Measurements from ENCODE around the gene AKAP1.
"Not testable (repeated sequence)": the region's sequence is repeated elsewhere in the genome, so short reads cannot be mapped to it uniquely, and the experiment has no call there.

Gene AKAP1

GRCh38 chr17:57102122-57102521 lies 17.1 kb downstream of the AKAP1 start:
- Mint-ChIP-seq H3K4me3 (no peak overlapping the region), H3K36me3 (ENCODE audit: insufficient read depth) (peaks cover 1% of the 10 kb centered on the region), H3K4me1 (peaks cover 15% of the 10 kb centered on the region), H3K27ac (ENCODE audit: low read depth) (no peak overlapping the region), H3K27me3 (no peaks in the 10 kb centered on the region), H3K9me3 (no peaks in the 10 kb centered on the region)
- no peak for DNase-seq (ENCODE audit: low spot score in 2 of 2)
- ATAC-seq (replicated peaks; ENCODE audit: extremely low read depth, poor library complexity, severe bottlenecking) = no peak

- not testable (repeated sequence) for H3K36me3 Mint-ChIP-seq (ENCODE audit: insufficient read depth); H3K27me3 Mint-ChIP-seq; H3K9me3 Mint-ChIP-seq; DNase-seq (ENCODE audit: low spot score in 2 of 2); ATAC-seq (replicated peaks; ENCODE audit: extremely low read depth, poor library complexity, severe bottlenecking); H3K27ac Mint-ChIP-seq (ENCODE audit: low read depth); H3K4me3 Mint-ChIP-seq
- peaks cover 15% of the 10 kb centered on the region for H3K4me1 Mint-ChIP-seq
These were observed 17.6 kb downstream of the AKAP1 start for GRCh38 chr17:57102660-57103059.

- Mint-ChIP-seq H3K36me3 (ENCODE audit: insufficient read depth) (peaks cover 3% of the 10 kb centered on the region), H3K4me1 (peaks cover 1% of the 10 kb centered on the region), H3K27me3 (no peaks in the 10 kb centered on the region), H3K4me3 (no peak overlapping the region), H3K27ac (ENCODE audit: low read depth) (no peak overlapping the region), H3K9me3 (no peaks in the 10 kb centered on the region)
- no peak for DNase-seq (ENCODE audit: low spot score in 2 of 2)
- no peak for ATAC-seq (replicated peaks; ENCODE audit: extremely low read depth, poor library complexity, severe bottlenecking)
These were observed 19.6 kb downstream of the AKAP1 start for GRCh38 chr17:57104461-57105175.

- DNase-seq (ENCODE audit: low spot score in 2 of 2) = no peak
- H3K36me3 Mint-ChIP-seq (ENCODE audit: insufficient read depth) = peaks cover 3% of the 10 kb centered on the region
- no peaks in the 10 kb centered on the region for H3K27me3 Mint-ChIP-seq
- no peaks in the 10 kb centered on the region for H3K4me1 Mint-ChIP-seq
- H3K9me3 Mint-ChIP-seq = no peaks in the 10 kb centered on the region
- no peak overlapping the region for H3K4me3 Mint-ChIP-seq
- no peak overlapping the region for H3K27ac Mint-ChIP-seq (ENCODE audit: low read depth)
- ATAC-seq (replicated peaks; ENCODE audit: extremely low read depth, poor library complexity, severe bottlenecking) = no peak
These were observed 20.5 kb downstream of the AKAP1 start for GRCh38 chr17:57105591-57105990.

- no peaks in the 10 kb centered on the region for H3K4me1 Mint-ChIP-seq
- peak overlapping the region; percentile 23 for H3K27ac Mint-ChIP-seq (ENCODE audit: low read depth)
- peaks cover 3% of the 10 kb centered on the region for H3K36me3 Mint-ChIP-seq (ENCODE audit: insufficient read depth)
- no peak for DNase-seq (ENCODE audit: low spot score in 2 of 2)
- no peak overlapping the region for H3K4me3 Mint-ChIP-seq
- H3K9me3 Mint-ChIP-seq = no peaks in the 10 kb centered on the region
- no peaks in the 10 kb centered on the region for H3K27me3 Mint-ChIP-seq
- no peak for ATAC-seq (replicated peaks; ENCODE audit: extremely low read depth, poor library complexity, severe bottlenecking)
These were observed 21.2 kb downstream of the AKAP1 start for GRCh38 chr17:57106107-57106835.

- DNase-seq (ENCODE audit: low spot score in 2 of 2) (no peak), ATAC-seq (replicated peaks; ENCODE audit: extremely low read depth, poor library complexity, severe bottlenecking) (no peak)
- H3K27ac Mint-ChIP-seq (ENCODE audit: low read depth) = no peak overlapping the region
- peaks cover 3% of the 10 kb centered on the region for H3K36me3 Mint-ChIP-seq (ENCODE audit: insufficient read depth)
- H3K27me3 Mint-ChIP-seq = no peaks in the 10 kb centered on the region
- H3K9me3 Mint-ChIP-seq = no peaks in the 10 kb centered on the region
- no peak overlapping the region for H3K4me3 Mint-ChIP-seq
- H3K4me1 Mint-ChIP-seq = no peaks in the 10 kb centered on the region
These were observed 21.9 kb downstream of the AKAP1 start for GRCh38 chr17:57106836-57107497.

- Mint-ChIP-seq H3K4me3 (no peak overlapping the region), H3K9me3 (no peaks in the 10 kb centered on the region), H3K27me3 (no peaks in the 10 kb centered on the region), H3K27ac (ENCODE audit: low read depth) (no peak overlapping the region), H3K36me3 (ENCODE audit: insufficient read depth) (peaks cover 7% of the 10 kb centered on the region), H3K4me1 (no peaks in the 10 kb centered on the region)
- no peak for DNase-seq (ENCODE audit: low spot score in 2 of 2)
- ATAC-seq (replicated peaks; ENCODE audit: extremely low read depth, poor library complexity, severe bottlenecking) = no peak
These were observed 22.6 kb downstream of the AKAP1 start for GRCh38 chr17:57107498-57108101.

- peaks cover 12% of the 10 kb centered on the region for H3K36me3 Mint-ChIP-seq (ENCODE audit: insufficient read depth)
- no peaks in the 10 kb centered on the region for H3K4me1 Mint-ChIP-seq
- no peaks in the 10 kb centered on the region for H3K27me3 Mint-ChIP-seq
- no peak overlapping the region for H3K4me3 Mint-ChIP-seq
- ATAC-seq (replicated peaks; ENCODE audit: extremely low read depth, poor library complexity, severe bottlenecking) (no peak), DNase-seq (ENCODE audit: low spot score in 2 of 2) (no peak)
- no peaks in the 10 kb centered on the region for H3K9me3 Mint-ChIP-seq
- H3K27ac Mint-ChIP-seq (ENCODE audit: low read depth) = no peak overlapping the region
These were observed 23.8 kb downstream of the AKAP1 start for GRCh38 chr17:57108671-57109392.

- ATAC-seq (replicated peaks; ENCODE audit: extremely low read depth, poor library complexity, severe bottlenecking) = no peak
- no peak overlapping the region for H3K27ac Mint-ChIP-seq (ENCODE audit: low read depth)
These were observed 24.5 kb downstream of the AKAP1 start for GRCh38 chr17:57109393-57110151.

GRCh38 chr17:57110152-57110542 lies 25.1 kb downstream of the AKAP1 start:
- Mint-ChIP-seq H3K27me3 (no peaks in the 10 kb centered on the region), H3K27ac (ENCODE audit: low read depth) (no peak overlapping the region)
- no peak for DNase-seq (ENCODE audit: low spot score in 2 of 2)

More at GRCh38 chr17:57109393-57110151, 24.5 kb downstream of the AKAP1 start:
- H3K9me3 Mint-ChIP-seq = no peaks in the 10 kb centered on the region
- no peaks in the 10 kb centered on the region for H3K4me1 Mint-ChIP-seq
- H3K36me3 Mint-ChIP-seq (ENCODE audit: insufficient read depth) = peaks cover 14% of the 10 kb centered on the region
- DNase-seq (ENCODE audit: low spot score in 2 of 2) = no peak
- no peak overlapping the region for H3K4me3 Mint-ChIP-seq
- H3K27me3 Mint-ChIP-seq = no peaks in the 10 kb centered on the region

GRCh38 chr17:57110579-57111325 lies 25.7 kb downstream of the AKAP1 start:
- Mint-ChIP-seq H3K27ac (ENCODE audit: low read depth) (no peak overlapping the region), H3K4me3 (no peak overlapping the region), H3K9me3 (no peaks in the 10 kb centered on the region), H3K27me3 (no peaks in the 10 kb centered on the region), H3K36me3 (ENCODE audit: insufficient read depth) (peaks cover 14% of the 10 kb centered on the region), H3K4me1 (no peaks in the 10 kb centered on the region)
- DNase-seq (ENCODE audit: low spot score in 2 of 2) (no peak), ATAC-seq (replicated peaks; ENCODE audit: extremely low read depth, poor library complexity, severe bottlenecking) (no peak)

More at GRCh38 chr17:57110152-57110542, 25.1 kb downstream of the AKAP1 start:
- Mint-ChIP-seq H3K9me3 (no peaks in the 10 kb centered on the region), H3K36me3 (ENCODE audit: insufficient read depth) (peaks cover 14% of the 10 kb centered on the region), H3K4me1 (no peaks in the 10 kb centered on the region), H3K4me3 (no peak overlapping the region)
- no peak for ATAC-seq (replicated peaks; ENCODE audit: extremely low read depth, poor library complexity, severe bottlenecking)
